Activated B cell treated with CpG ODN at 0.5 μM for 24 hours (primary cell): ENCODE results near the gene CLEC1B. TPM values are rescaled to one million over a fixed set of nuclear protein-coding genes. Genes with fewer than 3 reads are reported as not detected.

ENCODE experiments used
- ATAC-seq: fragments of 200-7000 bp; cut with Tn5 transposase; one replicate; pipeline ENCODE4 v1.10.0; 2021; ENCODE audit warnings: low read depth, mild to moderate bottlenecking, moderate library complexity
- CTCF ChIA-PET: fragments of 350-600 bp; sonication (Branson Sonifier 250); formaldehyde crosslinking; loops from one replicate; lab custom pipeline; 2021; ENCODE audit warnings: antibody characterized with exemption; lab: Charles Lee
- POLR2A ChIA-PET: fragments of 350-600 bp; sonication (Branson Sonifier 250); formaldehyde crosslinking; loops from one replicate; lab custom pipeline; 2021; ENCODE audit warnings: antibody characterized with exemption; lab: Charles Lee
- DNase-seq: peaks from one replicate; pipeline ENCODE4 v3.0.0; 2022
- H3K27ac Mint-ChIP-seq: one replicate; pipeline ENCODE4 v1.8.0; 2020; ENCODE audit warnings: mixed read lengths
- H3K27me3 Mint-ChIP-seq: one replicate; pipeline ENCODE4 v1.8.0; 2021; ENCODE audit warnings: mixed read lengths
- H3K36me3 Mint-ChIP-seq: one replicate; pipeline ENCODE4 v1.8.0; 2021; ENCODE audit warnings: low read depth, mixed read lengths
- H3K4me1 Mint-ChIP-seq: one replicate; pipeline ENCODE4 v1.8.0; 2021; ENCODE audit warnings: mixed read lengths
- H3K4me3 Mint-ChIP-seq: one replicate; pipeline ENCODE4 v1.8.0; 2020; ENCODE audit warnings: mild to moderate bottlenecking, mixed read lengths
- H3K9me3 Mint-ChIP-seq: one replicate; pipeline ENCODE4 v1.8.0; 2020; ENCODE audit warnings: mixed read lengths
- intact Hi-C: fragments of 100-400 bp; cut with micrococcal nuclease; formaldehyde crosslinking; loops from one replicate; pipeline ENCODE4 v1.15.1; 2024
- total RNA-seq: library from RNA; stranded (reverse); gene quantifications from 2 replicates; pipeline ENCODE4 v1.2.3, GENCODE V29; 2022
- TF ChIP-seq, protein P1 (sequence below): fragments of 200-600 bp; IDR thresholded peaks from one replicate; pipeline ENCODE4 v1.8.0; 2022; ENCODE audit warnings: antibody characterized with exemption, mild to moderate bottlenecking

CLEC1B gene
- total RNA-seq, 1 donor from 2014 or later: not detected

DNA sequence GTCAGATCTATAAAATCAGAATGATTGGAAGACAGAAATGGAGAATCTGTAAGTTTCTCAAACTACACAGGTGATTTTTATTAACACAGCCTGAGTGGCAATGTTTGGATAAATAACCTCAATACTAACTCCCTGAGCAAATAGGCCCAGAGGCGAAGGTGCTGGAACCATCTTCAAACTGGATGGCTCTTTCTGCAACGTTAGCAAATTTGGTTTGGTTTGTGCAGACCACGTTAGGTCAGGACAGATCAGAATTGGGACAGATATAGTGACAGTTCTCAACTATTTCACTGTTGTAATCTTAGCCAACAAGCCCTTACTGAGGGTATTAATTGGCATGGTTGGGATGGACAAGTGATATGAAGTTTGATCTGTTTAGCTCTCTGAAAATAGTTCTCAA is 22.4 kb upstream of the CLEC1B start:
- ChIA-PET CTCF (no interaction called here), POLR2A (no interaction called here)
- Mint-ChIP-seq H3K9me3 (no peaks in the 10 kb centered on the region), H3K27ac (no peak overlapping the region), H3K27me3 (peaks cover 18% of the 10 kb centered on the region), H3K36me3 (no peaks in the 10 kb centered on the region), H3K4me3 (no peak overlapping the region), H3K4me1 (no peaks in the 10 kb centered on the region)
- TF ChIP-seq, protein P1, sequence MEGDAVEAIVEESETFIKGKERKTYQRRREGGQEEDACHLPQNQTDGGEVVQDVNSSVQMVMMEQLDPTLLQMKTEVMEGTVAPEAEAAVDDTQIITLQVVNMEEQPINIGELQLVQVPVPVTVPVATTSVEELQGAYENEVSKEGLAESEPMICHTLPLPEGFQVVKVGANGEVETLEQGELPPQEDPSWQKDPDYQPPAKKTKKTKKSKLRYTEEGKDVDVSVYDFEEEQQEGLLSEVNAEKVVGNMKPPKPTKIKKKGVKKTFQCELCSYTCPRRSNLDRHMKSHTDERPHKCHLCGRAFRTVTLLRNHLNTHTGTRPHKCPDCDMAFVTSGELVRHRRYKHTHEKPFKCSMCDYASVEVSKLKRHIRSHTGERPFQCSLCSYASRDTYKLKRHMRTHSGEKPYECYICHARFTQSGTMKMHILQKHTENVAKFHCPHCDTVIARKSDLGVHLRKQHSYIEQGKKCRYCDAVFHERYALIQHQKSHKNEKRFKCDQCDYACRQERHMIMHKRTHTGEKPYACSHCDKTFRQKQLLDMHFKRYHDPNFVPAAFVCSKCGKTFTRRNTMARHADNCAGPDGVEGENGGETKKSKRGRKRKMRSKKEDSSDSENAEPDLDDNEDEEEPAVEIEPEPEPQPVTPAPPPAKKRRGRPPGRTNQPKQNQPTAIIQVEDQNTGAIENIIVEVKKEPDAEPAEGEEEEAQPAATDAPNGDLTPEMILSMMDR: no peak
- intact Hi-C loops: no loop called here
- ATAC-seq (no peak), DNase-seq (no peak)

GRCh38 chr12:10018386-10018785 is 19.5 kb upstream of the CLEC1B start:
- ChIA-PET CTCF (interaction anchor here (1.0 kb wide), 1 partner anchor 8 kb away, joined by 3 read pairs; no protein-coding TSS in a partner anchor), POLR2A (no interaction called here)

GRCh38 chr12:10016881-10017280 is 18.0 kb upstream of the CLEC1B start:
- DNase-seq (no peak), ATAC-seq (no peak)
- H3K27ac Mint-ChIP-seq: no peak overlapping the region
- H3K4me3 Mint-ChIP-seq: no peak overlapping the region
- no peaks in the 10 kb centered on the region for H3K36me3 Mint-ChIP-seq
- POLR2A ChIA-PET: no interaction called here
- H3K9me3 Mint-ChIP-seq: no peaks in the 10 kb centered on the region
- intact Hi-C loops: no loop called here
- TF ChIP-seq, protein P1: no peak
- peaks cover 21% of the 10 kb centered on the region for H3K27me3 Mint-ChIP-seq
- CTCF ChIA-PET: no interaction called here
- H3K4me1 Mint-ChIP-seq: no peaks in the 10 kb centered on the region

More at GRCh38 chr12:10018386-10018785, 19.5 kb upstream of the CLEC1B start:
- H3K27me3 Mint-ChIP-seq: peaks cover 17% of the 10 kb centered on the region
- DNase-seq: no peak
- H3K4me3 Mint-ChIP-seq: no peak overlapping the region
- no peaks in the 10 kb centered on the region for H3K9me3 Mint-ChIP-seq
- no peak overlapping the region for H3K27ac Mint-ChIP-seq
- intact Hi-C loops: no loop called here
- no peak for ATAC-seq
- TF ChIP-seq, protein P1: no peak
- H3K4me1 Mint-ChIP-seq: no peaks in the 10 kb centered on the region
- no peaks in the 10 kb centered on the region for H3K36me3 Mint-ChIP-seq

- ATAC-seq (no peak), DNase-seq (no peak)
- H3K27me3 Mint-ChIP-seq: peaks cover 28% of the 10 kb centered on the region
- no peak overlapping the region for H3K4me3 Mint-ChIP-seq
- no peak overlapping the region for H3K27ac Mint-ChIP-seq
- ChIA-PET POLR2A (no interaction called here), CTCF (no interaction called here)
- no peaks in the 10 kb centered on the region for H3K9me3 Mint-ChIP-seq
- intact Hi-C loops: no loop called here
- TF ChIP-seq, protein P1: no peak
- H3K36me3 Mint-ChIP-seq: no peaks in the 10 kb centered on the region
- no peaks in the 10 kb centered on the region for H3K4me1 Mint-ChIP-seq
Measured at GRCh38 chr12:10015450-10015849, 16.5 kb upstream of the CLEC1B start.

GRCh38 chr12:10012630-10013330 is 13.9 kb upstream of the CLEC1B start:
- H3K36me3 Mint-ChIP-seq: no peaks in the 10 kb centered on the region
- ATAC-seq: no peak

More at GRCh38 chr12:10012630-10013330, 13.9 kb upstream of the CLEC1B start:
- Mint-ChIP-seq H3K4me1 (no peaks in the 10 kb centered on the region), H3K9me3 (no peaks in the 10 kb centered on the region), H3K4me3 (no peak overlapping the region), H3K27me3 (peaks cover 34% of the 10 kb centered on the region), H3K27ac (no peak overlapping the region)
- ChIA-PET CTCF (interaction anchor here (1.4 kb wide), 1 partner anchor 37 kb away, joined by 4 read pairs; no protein-coding TSS in a partner anchor), POLR2A (no interaction called here)
- no peak for DNase-seq
- intact Hi-C loops: loop anchor here (5.0 kb wide), 1 partner anchor 70 kb away; no protein-coding TSS in a partner anchor
- TF ChIP-seq, protein P1: no peak
